Fibroblast of mammary gland (primary cell): ENCODE measurements around the gene TEX38.
A peak's percentile ranks its signal among the peaks of the same experiment; 100 is the strongest.

Experiments
- DNase-seq: peaks from one replicate; pipeline ENCODE4 v3.0.0-alpha.2; 2010; ENCODE audit warnings: low read depth
- H3K4me3 ChIP-seq: 2 replicates; pipeline ENCODE4 v1.5.1; 2011; ENCODE audit warnings: low read depth, mild to moderate bottlenecking, low read length, moderate library complexity; ENCODE audit not compliant: control insufficient read depth
- CTCF ChIP-seq: conservative IDR thresholded peaks from 2 replicates; pipeline ENCODE4 v1.5.1; 2011; ENCODE audit warnings: low read depth, low read length, inconsistent platforms; ENCODE audit not compliant: control insufficient read depth, insufficient read depth

The TEX38 gene

GRCh38 chr1:46665983-46666382 lies 5.7 kb upstream of the TEX38 start:
- DNase-seq = no peak
- no peak overlapping the region for H3K4me3 ChIP-seq

GRCh38 chr1:46667782-46668760 lies 3.6 kb upstream of the TEX38 start, which contains the start of gene ATPAF1:
ATPAF1 (minus strand) TSS chr1:46668364; CDS start chr1:46668322, 42 bp downstream.
- peak within 1 kb of the TSS; percentile 73 for H3K4me3 ChIP-seq
- no peak for TF ChIP-seq CTCF
- DNase-seq = peak; percentile 78

More at GRCh38 chr1:46665983-46666382, 5.7 kb upstream of the TEX38 start:
- TF ChIP-seq CTCF = no peak

- no peak for TF ChIP-seq CTCF
- H3K4me3 ChIP-seq = no peak overlapping the region
- DNase-seq = no peak
These were observed 1.5 kb upstream of the TEX38 start for GRCh38 chr1:46670134-46670533.

- DNase-seq = no peak
- TF ChIP-seq CTCF = no peak
- H3K4me3 ChIP-seq = no peak overlapping the region
These were observed 1.0 kb downstream of the TEX38 start for GRCh38 chr1:46672696-46673095.

- no peak for TF ChIP-seq CTCF
- no peak overlapping the region for H3K4me3 ChIP-seq
- DNase-seq = peak; percentile 52
These were observed 2.1 kb downstream of the TEX38 start for GRCh38 chr1:46673749-46674182.

- no peak for DNase-seq
- no peak overlapping the region for H3K4me3 ChIP-seq
- TF ChIP-seq CTCF = no peak
These were observed 4.1 kb downstream of the TEX38 start for GRCh38 chr1:46675549-46676314.
